GM12878 (cell line): Measurements from ENCODE around the gene MACROD2. TPM values are rescaled to one million over a fixed set of nuclear protein-coding genes. Genes with fewer than 3 reads are reported as not detected.

ENCODE experiments used
- ATAC-seq: fragments of 200-7000 bp; cut with Tn5 transposase; 3 replicates; pipeline ENCODE4 v1.9.1; 2020; ENCODE audit warnings: mild to moderate bottlenecking, moderate library complexity
- BruUV-seq: library from RNA; stranded (reverse); fragments of 400-500 nt; replicated peaks from 2 replicates; lab custom pipeline; 2021; lab: Mats Ljungman, UMichigan
- CTCF ChIA-PET: fragments of 300-600 bp; sonication (Branson Sonifier 250); formaldehyde crosslinking; extraction: SDS; loops from one replicate; lab custom pipeline; 2021; ENCODE audit warnings: inconsistent platforms; lab: Yijun Ruan, JAX
- POLR2A ChIA-PET: fragments of 350-600 bp; formaldehyde crosslinking; extraction: SDS; loops from one replicate; lab custom pipeline; 2021; ENCODE audit warnings: inconsistent platforms; lab: Charles Lee
- RAD21 ChIA-PET: fragments of 300-600 bp; sonication (Branson Sonifier 250); formaldehyde crosslinking; loops from one replicate; lab custom pipeline; 2023; ENCODE audit warnings: antibody characterized with exemption; ENCODE audit not compliant: unreplicated experiment; lab: Charles Lee
- SMC1A ChIA-PET: fragments of 300-600 bp; sonication (Branson Sonifier 250); formaldehyde crosslinking; loops from one replicate; lab custom pipeline; 2023; ENCODE audit not compliant: unreplicated experiment, uncharacterized antibody; lab: Charles Lee
- DNase-seq: peaks from one replicate; pipeline ENCODE4 v3.0.0-alpha.2; 2011; ENCODE audit warnings: low read depth, low spot score
- FAIRE-seq: peaks from 3 replicates; lab custom pipeline; 2011; peaks lifted over from hg19 to GRCh38; lab: Jason Lieb, UNC
- H2AFZ ChIP-seq: 2 replicates; pipeline ENCODE4 v1.6.0; 2011; ENCODE audit warnings: low read depth, low read length, control low read depth; ENCODE audit not compliant: control insufficient read depth
- H3K27ac ChIP-seq: 2 replicates; pipeline ENCODE4 v1.5.1; 2011; ENCODE audit warnings: control low read depth; ENCODE audit not compliant: control insufficient read depth, insufficient read depth
- H3K27me3 ChIP-seq, 2 experiments: replicated peaks in 1 of 2; 2 replicates each; pipeline versions ENCODE4 v1.6.0 to v1.6.1; 2011; ENCODE audit warnings: low read length in 1 of 2; ENCODE audit not compliant: control insufficient read depth in 2 of 2, insufficient read depth in 2 of 2
- H3K36me3 ChIP-seq, 2 experiments: 2 replicates each; pipeline ENCODE4 v1.5.1; 2011; ENCODE audit warnings: low read length in 1 of 2; ENCODE audit not compliant: control insufficient read depth in 2 of 2, insufficient read depth in 2 of 2
- H3K4me1 ChIP-seq: 2 replicates; pipeline ENCODE4 v1.6.1; 2011; ENCODE audit warnings: mild to moderate bottlenecking, low read length, moderate library complexity, mixed read lengths; ENCODE audit not compliant: control insufficient read depth, insufficient read depth
- H3K4me2 ChIP-seq: 2 replicates; pipeline ENCODE4 v1.6.0; 2011; ENCODE audit warnings: control low read depth; ENCODE audit not compliant: control insufficient read depth, insufficient read depth
- H3K4me3 ChIP-seq: fragments of 200-600 bp; sonication (generic); 2 replicates; pipeline ENCODE4 v1.5.1; 2016
- H3K79me2 ChIP-seq: 2 replicates; pipeline ENCODE4 v1.6.0; 2011; ENCODE audit warnings: low read length; ENCODE audit not compliant: control insufficient read depth, insufficient read depth
- H3K9ac ChIP-seq: 2 replicates; pipeline ENCODE4 v1.8.0; 2011; ENCODE audit warnings: low read length, control low read depth, mixed read lengths; ENCODE audit not compliant: control insufficient read depth, insufficient read depth
- H3K9me3 ChIP-seq: replicated peaks from 3 replicates; pipeline ENCODE4 v1.5.1; 2011; ENCODE audit warnings: mild to moderate bottlenecking, low read length; ENCODE audit not compliant: control insufficient read depth, insufficient read depth
- H4K20me1 ChIP-seq: 2 replicates; pipeline ENCODE4 v1.6.0; 2011; ENCODE audit not compliant: control insufficient read depth, insufficient read depth
- ASH2L ChIP-seq: fragments of 300-600, 200-600 bp; sonication (generic); IDR thresholded peaks from 2 replicates; pipeline ENCODE4 v1.6.1; 2017; ENCODE audit warnings: low read depth, mild to moderate bottlenecking, borderline replicate concordance
- ATF7 ChIP-seq: fragments of 450-650 bp; IDR thresholded peaks from 2 replicates; pipeline ENCODE4 v1.6.1; 2016; ENCODE audit warnings: low read depth, mild to moderate bottlenecking
- FOXK2 ChIP-seq: fragments of 450-650 bp; IDR thresholded peaks from 2 replicates; pipeline ENCODE4 v1.6.1; 2017; ENCODE audit warnings: mild to moderate bottlenecking, moderate library complexity
- HDGF ChIP-seq: fragments of 450-650 bp; IDR thresholded peaks from 2 replicates; pipeline ENCODE4 v1.6.1; 2016; ENCODE audit warnings: antibody characterized with exemption
- PML ChIP-seq: IDR thresholded peaks from 2 replicates; pipeline ENCODE4 v1.6.1; 2012; ENCODE audit warnings: low read length, inconsistent platforms
- SMC3 ChIP-seq: IDR thresholded peaks from 2 replicates; pipeline ENCODE4 v1.6.1; 2011; ENCODE audit warnings: low read length, improper control_type of control experiment, borderline replicate concordance
- ZSCAN29 ChIP-seq: fragments of 450-650 bp; IDR thresholded peaks from 2 replicates; pipeline ENCODE4 v1.6.1; 2017; ENCODE audit warnings: mild to moderate bottlenecking, moderate library complexity
- WGBS: methylation state at CpG from one replicate; pipeline ENCODE4 v1.1.6; 2016; ENCODE audit warnings: low lambda C conversion rate; ENCODE audit not compliant: insufficient replicate concordance, insufficient coverage; ENCODE audit errors: missing lambda C conversion rate; 5-methylcytosine and 5-hydroxymethylcytosine counted together
- in situ Hi-C: fragments of 300-500 bp; cut with MboI; formaldehyde crosslinking; loops from 9 replicates; pipeline ENCODE4 v1.14.3; 2018; ENCODE audit warnings: mixed read lengths
- intact Hi-C: fragments of 100-400 bp; cut with micrococcal nuclease; formaldehyde crosslinking; loops from one replicate; pipeline ENCODE4 v1.14.2; 2022; ENCODE audit not compliant: unreplicated experiment
- polyA plus RNA-seq, 11 experiments: library from polyadenylated mRNA; depleted of rRNA in 4 of 11; unstranded in 6 of 11; stranded (reverse) in 5 of 11; fragments of >200 nt; fragmentation: Nextera tagmentation in 4 of 11; fragmentation: Illumina TruSeq in 1 of 11; extraction: Ambion mirVana in 4 of 11; extraction: Trizol in 1 of 11; gene quantifications; 1 replicate in 1 of 11; 2 replicates in 10 of 11; pipeline versions ENCODE4 v1.2.1 to v1.2.3, GENCODE V29; 2011 to 2016; ENCODE audit warnings: inconsistent platforms in 2 of 11, missing spikeins in 2 of 11, low read depth in 1 of 11
- total RNA-seq, 4 experiments: library from RNA; depleted of rRNA in 3 of 4; stranded (reverse); fragments of >200 nt in 3 of 4; fragmentation: Illumina TruSeq in 1 of 4; extraction: Trizol in 1 of 4; gene quantifications; 2 replicates each; pipeline versions ENCODE4 v1.2.1 to v1.2.3, GENCODE V29; 2013 to 2021
- TF ChIP-seq, protein P1 (sequence below): fragments of 450-650 bp; IDR thresholded peaks from 2 replicates; pipeline ENCODE4 v1.6.1; 2017; ENCODE audit warnings: borderline replicate concordance
- TF ChIP-seq, protein P2 (sequence below): fragments of 450-650 bp; IDR thresholded peaks from 2 replicates; pipeline ENCODE4 v1.6.1; 2014; ENCODE audit warnings: mild to moderate bottlenecking
- TF ChIP-seq, protein P3 (sequence below): IDR thresholded peaks from 2 replicates; pipeline ENCODE4 v1.6.1; 2012; ENCODE audit warnings: mild to moderate bottlenecking, low read depth, low read length

The MACROD2 gene
- total and polyA plus RNA-seq, 10 of the 15 experiments (the other 5 are each of a cell fraction or from before 2014, with no cell fraction given), result 1.1 to 21.5 (median 2.2) TPM

DNA sequence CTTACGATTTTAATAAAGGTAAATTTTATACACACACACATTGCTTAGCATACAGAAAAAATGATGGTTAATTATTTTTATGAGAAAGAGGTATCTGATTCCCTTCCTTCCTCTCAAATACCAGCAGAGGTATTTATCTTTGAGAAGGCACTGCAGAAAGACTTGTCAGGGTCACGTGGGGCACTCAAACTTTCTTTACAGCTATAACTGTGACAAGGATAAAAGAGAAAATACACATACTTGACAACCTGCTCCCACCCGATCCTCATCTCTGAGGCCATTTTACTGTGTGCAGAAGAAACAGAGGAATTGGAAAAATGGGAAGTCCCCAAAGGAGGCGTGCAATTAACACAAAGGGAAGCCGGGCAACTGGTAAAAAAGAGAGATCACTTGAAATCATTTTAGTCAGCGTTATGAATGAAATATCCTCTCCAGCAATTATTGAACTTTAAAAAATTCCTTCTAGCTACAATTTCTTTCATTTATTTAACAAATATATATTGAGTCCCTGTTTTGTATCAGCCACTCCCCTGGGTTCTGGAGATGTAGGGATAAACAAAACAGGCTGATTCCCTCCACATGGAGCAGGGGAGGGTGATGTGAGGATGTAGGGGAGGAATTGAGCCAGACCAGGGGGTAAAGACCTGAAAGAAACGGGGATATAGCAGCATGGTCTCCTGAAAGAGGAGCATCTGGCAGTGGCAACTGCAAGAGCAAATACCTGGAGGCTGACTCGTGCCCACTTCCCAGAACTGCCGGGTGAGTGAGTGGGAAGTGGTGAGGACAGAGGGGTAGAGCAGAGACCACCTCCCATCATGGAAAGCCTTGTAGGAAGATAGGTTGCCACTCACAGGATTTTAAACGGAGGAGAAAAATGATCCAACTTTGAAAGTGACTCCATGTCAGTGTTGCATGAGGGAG, 2067.6 kb downstream of the MACROD2 start (continued):
- TF ChIP-seq ATF7 (no peak), ZSCAN29 (no peak), SMC3 (no peak), ASH2L (no peak), FOXK2 (no peak), HDGF (no peak)
- TF ChIP-seq, protein P1, sequence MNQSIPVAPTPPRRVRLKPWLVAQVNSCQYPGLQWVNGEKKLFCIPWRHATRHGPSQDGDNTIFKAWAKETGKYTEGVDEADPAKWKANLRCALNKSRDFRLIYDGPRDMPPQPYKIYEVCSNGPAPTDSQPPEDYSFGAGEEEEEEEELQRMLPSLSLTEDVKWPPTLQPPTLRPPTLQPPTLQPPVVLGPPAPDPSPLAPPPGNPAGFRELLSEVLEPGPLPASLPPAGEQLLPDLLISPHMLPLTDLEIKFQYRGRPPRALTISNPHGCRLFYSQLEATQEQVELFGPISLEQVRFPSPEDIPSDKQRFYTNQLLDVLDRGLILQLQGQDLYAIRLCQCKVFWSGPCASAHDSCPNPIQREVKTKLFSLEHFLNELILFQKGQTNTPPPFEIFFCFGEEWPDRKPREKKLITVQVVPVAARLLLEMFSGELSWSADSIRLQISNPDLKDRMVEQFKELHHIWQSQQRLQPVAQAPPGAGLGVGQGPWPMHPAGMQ, result no peak
- TF ChIP-seq, protein P2, sequence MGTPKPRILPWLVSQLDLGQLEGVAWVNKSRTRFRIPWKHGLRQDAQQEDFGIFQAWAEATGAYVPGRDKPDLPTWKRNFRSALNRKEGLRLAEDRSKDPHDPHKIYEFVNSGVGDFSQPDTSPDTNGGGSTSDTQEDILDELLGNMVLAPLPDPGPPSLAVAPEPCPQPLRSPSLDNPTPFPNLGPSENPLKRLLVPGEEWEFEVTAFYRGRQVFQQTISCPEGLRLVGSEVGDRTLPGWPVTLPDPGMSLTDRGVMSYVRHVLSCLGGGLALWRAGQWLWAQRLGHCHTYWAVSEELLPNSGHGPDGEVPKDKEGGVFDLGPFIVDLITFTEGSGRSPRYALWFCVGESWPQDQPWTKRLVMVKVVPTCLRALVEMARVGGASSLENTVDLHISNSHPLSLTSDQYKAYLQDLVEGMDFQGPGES, result no peak

DNA sequence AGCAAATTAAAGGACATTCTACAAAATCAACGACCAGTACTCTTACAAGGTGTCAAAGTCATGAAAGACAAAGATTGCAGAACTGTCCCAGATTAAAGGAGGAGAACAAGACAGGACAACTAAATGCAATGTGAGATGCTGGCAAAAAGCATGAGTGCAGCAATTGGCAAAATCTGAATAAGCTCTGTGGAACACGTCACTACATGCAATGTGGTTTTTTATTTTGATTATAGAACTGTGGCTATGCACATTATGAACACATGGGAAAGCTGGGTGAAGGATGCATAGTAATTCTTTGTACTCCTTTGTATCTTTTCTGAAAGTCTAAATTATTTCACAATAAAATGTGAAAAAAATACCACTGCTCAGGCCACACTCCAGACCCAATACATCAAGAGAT, 2068.6 kb downstream of the MACROD2 start:
- BruUV-seq, result no TSS peak
- POLR2A ChIA-PET, result no interaction called here
- intact Hi-C loops, result no loop called here

More for the DNA sequence above, 2068.6 kb downstream of the MACROD2 start:
- ATAC-seq (no peak), DNase-seq (no peak), FAIRE-seq (no peak)
- H3K27ac ChIP-seq, result no peak overlapping the region
- no peaks in the 10 kb centered on the region for H3K79me2 ChIP-seq
- no peaks in the 10 kb centered on the region for H3K4me1 ChIP-seq
- ChIA-PET SMC1A (interaction anchor here (0.9 to 1.0 kb wide), 2 partner anchors 259 to 421 kb away, joined by 3 read pairs; no protein-coding TSS in a partner anchor), CTCF (interaction anchor here (1.1 to 1.5 kb wide), 2 partner anchors 11 to 27 kb away, joined by 3 read pairs; no protein-coding TSS in a partner anchor), RAD21 (no interaction called here)
- no peaks in the 10 kb centered on the region; the same call in 1 of the 3 replicates for H3K9me3 ChIP-seq
- TF ChIP-seq PML, result no peak
- TF ChIP-seq, protein P3, sequence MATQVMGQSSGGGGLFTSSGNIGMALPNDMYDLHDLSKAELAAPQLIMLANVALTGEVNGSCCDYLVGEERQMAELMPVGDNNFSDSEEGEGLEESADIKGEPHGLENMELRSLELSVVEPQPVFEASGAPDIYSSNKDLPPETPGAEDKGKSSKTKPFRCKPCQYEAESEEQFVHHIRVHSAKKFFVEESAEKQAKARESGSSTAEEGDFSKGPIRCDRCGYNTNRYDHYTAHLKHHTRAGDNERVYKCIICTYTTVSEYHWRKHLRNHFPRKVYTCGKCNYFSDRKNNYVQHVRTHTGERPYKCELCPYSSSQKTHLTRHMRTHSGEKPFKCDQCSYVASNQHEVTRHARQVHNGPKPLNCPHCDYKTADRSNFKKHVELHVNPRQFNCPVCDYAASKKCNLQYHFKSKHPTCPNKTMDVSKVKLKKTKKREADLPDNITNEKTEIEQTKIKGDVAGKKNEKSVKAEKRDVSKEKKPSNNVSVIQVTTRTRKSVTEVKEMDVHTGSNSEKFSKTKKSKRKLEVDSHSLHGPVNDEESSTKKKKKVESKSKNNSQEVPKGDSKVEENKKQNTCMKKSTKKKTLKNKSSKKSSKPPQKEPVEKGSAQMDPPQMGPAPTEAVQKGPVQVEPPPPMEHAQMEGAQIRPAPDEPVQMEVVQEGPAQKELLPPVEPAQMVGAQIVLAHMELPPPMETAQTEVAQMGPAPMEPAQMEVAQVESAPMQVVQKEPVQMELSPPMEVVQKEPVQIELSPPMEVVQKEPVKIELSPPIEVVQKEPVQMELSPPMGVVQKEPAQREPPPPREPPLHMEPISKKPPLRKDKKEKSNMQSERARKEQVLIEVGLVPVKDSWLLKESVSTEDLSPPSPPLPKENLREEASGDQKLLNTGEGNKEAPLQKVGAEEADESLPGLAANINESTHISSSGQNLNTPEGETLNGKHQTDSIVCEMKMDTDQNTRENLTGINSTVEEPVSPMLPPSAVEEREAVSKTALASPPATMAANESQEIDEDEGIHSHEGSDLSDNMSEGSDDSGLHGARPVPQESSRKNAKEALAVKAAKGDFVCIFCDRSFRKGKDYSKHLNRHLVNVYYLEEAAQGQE, result no peak
- no peaks in the 10 kb centered on the region for H3K27me3 ChIP-seq
- no peak overlapping the region for H3K4me2 ChIP-seq
- no peaks in the 10 kb centered on the region for H4K20me1 ChIP-seq
- H3K9ac ChIP-seq, result no peak overlapping the region
- in situ Hi-C loops, result no loop called here
- H2AFZ ChIP-seq, result no peak overlapping the region
- H3K36me3 ChIP-seq, result no peaks in the 10 kb centered on the region
- WGBS, result 8% methylated on average over 2 of the region's 2 CpGs
- no peak overlapping the region for H3K4me3 ChIP-seq
